GM12878 (cell line): ENCODE results near the gene USP35. TPM values are rescaled to one million over a fixed set of nuclear protein-coding genes. Genes with fewer than 3 reads are reported as not detected.

Experiments used
- ATAC-seq: fragments of 200-7000 bp; cut with Tn5 transposase; 3 replicates; pipeline ENCODE4 v1.9.1; 2020; ENCODE audit warnings: mild to moderate bottlenecking, moderate library complexity
- BruUV-seq: library from RNA; stranded (reverse); fragments of 400-500 nt; replicated peaks from 2 replicates; lab custom pipeline; 2021; lab: Mats Ljungman, UMichigan
- CTCF ChIA-PET: fragments of 300-600 bp; sonication (Branson Sonifier 250); formaldehyde crosslinking; extraction: SDS; loops from one replicate; lab custom pipeline; 2021; ENCODE audit warnings: inconsistent platforms; lab: Yijun Ruan, JAX
- POLR2A ChIA-PET: fragments of 350-600 bp; formaldehyde crosslinking; extraction: SDS; loops from one replicate; lab custom pipeline; 2021; ENCODE audit warnings: inconsistent platforms; lab: Charles Lee
- RAD21 ChIA-PET: fragments of 300-600 bp; sonication (Branson Sonifier 250); formaldehyde crosslinking; loops from one replicate; lab custom pipeline; 2023; ENCODE audit warnings: antibody characterized with exemption; ENCODE audit not compliant: unreplicated experiment; lab: Charles Lee
- SMC1A ChIA-PET: fragments of 300-600 bp; sonication (Branson Sonifier 250); formaldehyde crosslinking; loops from one replicate; lab custom pipeline; 2023; ENCODE audit not compliant: unreplicated experiment, uncharacterized antibody; lab: Charles Lee
- DNase-seq: peaks from one replicate; pipeline ENCODE4 v3.0.0-alpha.2; 2011; ENCODE audit warnings: low read depth, low spot score
- FAIRE-seq: peaks from 3 replicates; lab custom pipeline; 2011; peaks lifted over from hg19 to GRCh38; lab: Jason Lieb, UNC
- H2AFZ ChIP-seq: 2 replicates; pipeline ENCODE4 v1.6.0; 2011; ENCODE audit warnings: low read depth, low read length, control low read depth; ENCODE audit not compliant: control insufficient read depth
- H3K27ac ChIP-seq: 2 replicates; pipeline ENCODE4 v1.5.1; 2011; ENCODE audit warnings: control low read depth; ENCODE audit not compliant: control insufficient read depth, insufficient read depth
- H3K27me3 ChIP-seq, 2 experiments: replicated peaks in 1 of 2; 2 replicates each; pipeline versions ENCODE4 v1.6.0 to v1.6.1; 2011; ENCODE audit warnings: low read length in 1 of 2; ENCODE audit not compliant: control insufficient read depth in 2 of 2, insufficient read depth in 2 of 2
- H3K36me3 ChIP-seq, 2 experiments: 2 replicates each; pipeline ENCODE4 v1.5.1; 2011; ENCODE audit warnings: low read length in 1 of 2; ENCODE audit not compliant: control insufficient read depth in 2 of 2, insufficient read depth in 2 of 2
- H3K4me1 ChIP-seq: 2 replicates; pipeline ENCODE4 v1.6.1; 2011; ENCODE audit warnings: mild to moderate bottlenecking, low read length, moderate library complexity, mixed read lengths; ENCODE audit not compliant: control insufficient read depth, insufficient read depth
- H3K4me2 ChIP-seq: 2 replicates; pipeline ENCODE4 v1.6.0; 2011; ENCODE audit warnings: control low read depth; ENCODE audit not compliant: control insufficient read depth, insufficient read depth
- H3K4me3 ChIP-seq: fragments of 200-600 bp; sonication (generic); 2 replicates; pipeline ENCODE4 v1.5.1; 2016
- H3K79me2 ChIP-seq: 2 replicates; pipeline ENCODE4 v1.6.0; 2011; ENCODE audit warnings: low read length; ENCODE audit not compliant: control insufficient read depth, insufficient read depth
- H3K9ac ChIP-seq: 2 replicates; pipeline ENCODE4 v1.8.0; 2011; ENCODE audit warnings: low read length, control low read depth, mixed read lengths; ENCODE audit not compliant: control insufficient read depth, insufficient read depth
- H3K9me3 ChIP-seq: replicated peaks from 3 replicates; pipeline ENCODE4 v1.5.1; 2011; ENCODE audit warnings: mild to moderate bottlenecking, low read length; ENCODE audit not compliant: control insufficient read depth, insufficient read depth
- H4K20me1 ChIP-seq: 2 replicates; pipeline ENCODE4 v1.6.0; 2011; ENCODE audit not compliant: control insufficient read depth, insufficient read depth
- BCLAF1 ChIP-seq: fragments of 450-650 bp; IDR thresholded peaks from 2 replicates; pipeline ENCODE4 v1.6.1; 2017; ENCODE audit warnings: antibody characterized with exemption, mild to moderate bottlenecking, moderate library complexity
- CREM ChIP-seq: IDR thresholded peaks from 2 replicates; pipeline ENCODE4 v1.6.1; 2014; ENCODE audit warnings: antibody characterized with exemption, low read depth
- IRF4 ChIP-seq: IDR thresholded peaks from 2 replicates; pipeline ENCODE4 v1.6.1; 2011; ENCODE audit warnings: low read depth, low read length
- KDM1A ChIP-seq: fragments of 200-600 bp; sonication (generic); IDR thresholded peaks from 2 replicates; pipeline ENCODE4 v1.6.1; 2016; ENCODE audit warnings: borderline replicate concordance
- MEF2B ChIP-seq: fragments of 450-650 bp; IDR thresholded peaks from 2 replicates; pipeline ENCODE4 v1.6.1; 2018; ENCODE audit warnings: mild to moderate bottlenecking, moderate library complexity; ENCODE audit not compliant: partially characterized antibody, poor library complexity, severe bottlenecking
- NR2C1 ChIP-seq: fragments of 450-650 bp; IDR thresholded peaks from 2 replicates; pipeline ENCODE4 v1.6.1; 2017; ENCODE audit warnings: antibody characterized with exemption, mild to moderate bottlenecking, moderate library complexity
- RFX5 ChIP-seq: IDR thresholded peaks from 2 replicates; pipeline ENCODE4 v1.6.1; 2011; ENCODE audit warnings: low read depth, low read length, improper control_type of control experiment
- RUNX3 ChIP-seq: IDR thresholded peaks from 2 replicates; pipeline ENCODE4 v1.6.1; 2012; ENCODE audit warnings: low read length, inconsistent platforms
- SIX5 ChIP-seq: IDR thresholded peaks from 2 replicates; pipeline ENCODE4 v1.6.1; 2011; ENCODE audit warnings: mild to moderate bottlenecking, low read depth, low read length, moderate library complexity; ENCODE audit not compliant: severe bottlenecking
- SMC3 ChIP-seq: IDR thresholded peaks from 2 replicates; pipeline ENCODE4 v1.6.1; 2011; ENCODE audit warnings: low read length, improper control_type of control experiment, borderline replicate concordance
- ZBTB4 ChIP-seq: fragments of 450-650 bp; formaldehyde crosslinking; IDR thresholded peaks from 2 replicates; pipeline ENCODE4 v1.4.0; 2022; ENCODE audit warnings: mild to moderate bottlenecking, moderate library complexity
- WGBS: methylation state at CpG from one replicate; pipeline ENCODE4 v1.1.6; 2016; ENCODE audit warnings: low lambda C conversion rate; ENCODE audit not compliant: insufficient replicate concordance, insufficient coverage; ENCODE audit errors: missing lambda C conversion rate; 5-methylcytosine and 5-hydroxymethylcytosine counted together
- in situ Hi-C: fragments of 300-500 bp; cut with MboI; formaldehyde crosslinking; loops from 9 replicates; pipeline ENCODE4 v1.14.3; 2018; ENCODE audit warnings: mixed read lengths
- intact Hi-C: fragments of 100-400 bp; cut with micrococcal nuclease; formaldehyde crosslinking; loops from one replicate; pipeline ENCODE4 v1.14.2; 2022; ENCODE audit not compliant: unreplicated experiment
- polyA plus RNA-seq, 11 experiments: library from polyadenylated mRNA; depleted of rRNA in 4 of 11; unstranded in 6 of 11; stranded (reverse) in 5 of 11; fragments of >200 nt; fragmentation: Nextera tagmentation in 4 of 11; fragmentation: Illumina TruSeq in 1 of 11; extraction: Ambion mirVana in 4 of 11; extraction: Trizol in 1 of 11; gene quantifications; 1 replicate in 1 of 11; 2 replicates in 10 of 11; pipeline versions ENCODE4 v1.2.1 to v1.2.3, GENCODE V29; 2011 to 2016; ENCODE audit warnings: inconsistent platforms in 2 of 11, missing spikeins in 2 of 11, low read depth in 1 of 11
- total RNA-seq, 4 experiments: library from RNA; depleted of rRNA in 3 of 4; stranded (reverse); fragments of >200 nt in 3 of 4; fragmentation: Illumina TruSeq in 1 of 4; extraction: Trizol in 1 of 4; gene quantifications; 2 replicates each; pipeline versions ENCODE4 v1.2.1 to v1.2.3, GENCODE V29; 2013 to 2021
- TF ChIP-seq, protein P1 (sequence below): IDR thresholded peaks from 2 replicates; pipeline ENCODE4 v1.6.1; 2012; ENCODE audit warnings: improper control_type of control experiment, low read depth, low read length; ENCODE audit not compliant: insufficient replicate concordance

Gene USP35
- total and polyA plus RNA-seq, 10 of the 15 experiments (the other 5 are each of a cell fraction or from before 2014, with no cell fraction given) = 0.13 to 6.4 (median 3.1) TPM; not detected in 1

DNA sequence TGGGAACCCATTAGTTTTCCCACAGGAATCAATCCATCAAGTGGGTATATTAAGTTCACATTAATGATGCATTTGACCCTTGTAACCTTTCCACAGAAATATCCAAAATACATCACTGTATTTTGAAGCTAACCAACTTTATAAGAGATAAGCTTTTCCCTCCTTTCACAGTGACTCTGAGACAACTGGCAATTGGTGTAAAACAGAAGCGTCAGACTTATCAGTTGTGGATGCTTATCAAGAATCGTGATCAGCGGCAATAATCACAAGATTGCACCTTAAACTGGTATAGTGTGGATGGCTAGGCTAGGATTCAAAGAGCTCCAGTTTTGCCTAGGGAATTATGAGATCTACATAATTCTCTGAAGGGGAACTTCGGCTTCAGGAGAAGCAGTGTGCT lies 73.1 kb downstream of the USP35 start (continued):
- TF ChIP-seq MEF2B (no peak), BCLAF1 (no peak), KDM1A (no peak), RUNX3 (no peak), NR2C1 (no peak)
- TF ChIP-seq, all 136 proteins: peak for 0

DNA sequence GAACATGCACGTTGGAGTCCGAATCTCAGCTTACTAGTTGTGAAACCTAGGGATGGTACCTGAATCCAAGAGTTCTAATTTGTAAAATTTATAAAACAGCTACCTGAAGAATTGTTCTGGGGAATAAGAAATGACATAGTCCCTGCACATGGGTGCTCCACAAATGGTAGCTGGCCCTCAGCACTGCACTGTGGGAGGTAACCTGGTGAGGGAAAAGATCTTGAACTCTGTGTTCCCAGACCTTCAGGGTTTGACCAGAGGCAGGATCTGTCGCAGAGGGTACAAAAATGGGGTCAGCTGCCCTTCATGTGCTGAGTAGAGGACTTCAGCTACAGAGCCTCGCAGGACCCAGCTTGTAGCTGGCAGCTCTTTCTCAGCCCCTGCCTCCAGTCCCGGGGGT lies 73.5 kb downstream of the USP35 start:
- no peak overlapping the region for H3K4me2 ChIP-seq
- H3K36me3 ChIP-seq = no peaks in the 10 kb centered on the region
- intact Hi-C loops (no loop called here), in situ Hi-C loops (no loop called here)
- no peak overlapping the region for H3K27ac ChIP-seq
- FAIRE-seq = no peak
- ChIA-PET POLR2A (interaction anchor here (0.6 kb wide), 1 partner anchor 105 kb away, joined by 3 read pairs; no protein-coding TSS in a partner anchor), CTCF (interaction anchor here (1.5 kb wide), 1 partner anchor 302 kb away, joined by 5 read pairs; no protein-coding TSS in a partner anchor), SMC1A (interaction anchor here (1.4 kb wide), 1 partner anchor 34 kb away, joined by 9 read pairs; no protein-coding TSS in a partner anchor), RAD21 (interaction anchor here (1.1 kb wide), 1 partner anchor 14 kb away, joined by 3 read pairs; no protein-coding TSS in a partner anchor)
- no peaks in the 10 kb centered on the region for H3K79me2 ChIP-seq
- no peak for ATAC-seq
- 64% methylated on average over 5 of the region's 5 CpGs for WGBS
- H3K27me3 ChIP-seq = no peaks in the 10 kb centered on the region
- H3K4me1 ChIP-seq = no peaks in the 10 kb centered on the region
- no peak overlapping the region for H2AFZ ChIP-seq
- no peaks in the 10 kb centered on the region for H4K20me1 ChIP-seq
- no peak overlapping the region for H3K9ac ChIP-seq
- DNase-seq = no peak
- no peaks in the 10 kb centered on the region for H3K9me3 ChIP-seq
- H3K4me3 ChIP-seq = no peak overlapping the region
- BruUV-seq = no TSS peak
- no peak for TF ChIP-seq SMC3
- no peak for TF ChIP-seq IRF4
- TF ChIP-seq, protein P1, sequence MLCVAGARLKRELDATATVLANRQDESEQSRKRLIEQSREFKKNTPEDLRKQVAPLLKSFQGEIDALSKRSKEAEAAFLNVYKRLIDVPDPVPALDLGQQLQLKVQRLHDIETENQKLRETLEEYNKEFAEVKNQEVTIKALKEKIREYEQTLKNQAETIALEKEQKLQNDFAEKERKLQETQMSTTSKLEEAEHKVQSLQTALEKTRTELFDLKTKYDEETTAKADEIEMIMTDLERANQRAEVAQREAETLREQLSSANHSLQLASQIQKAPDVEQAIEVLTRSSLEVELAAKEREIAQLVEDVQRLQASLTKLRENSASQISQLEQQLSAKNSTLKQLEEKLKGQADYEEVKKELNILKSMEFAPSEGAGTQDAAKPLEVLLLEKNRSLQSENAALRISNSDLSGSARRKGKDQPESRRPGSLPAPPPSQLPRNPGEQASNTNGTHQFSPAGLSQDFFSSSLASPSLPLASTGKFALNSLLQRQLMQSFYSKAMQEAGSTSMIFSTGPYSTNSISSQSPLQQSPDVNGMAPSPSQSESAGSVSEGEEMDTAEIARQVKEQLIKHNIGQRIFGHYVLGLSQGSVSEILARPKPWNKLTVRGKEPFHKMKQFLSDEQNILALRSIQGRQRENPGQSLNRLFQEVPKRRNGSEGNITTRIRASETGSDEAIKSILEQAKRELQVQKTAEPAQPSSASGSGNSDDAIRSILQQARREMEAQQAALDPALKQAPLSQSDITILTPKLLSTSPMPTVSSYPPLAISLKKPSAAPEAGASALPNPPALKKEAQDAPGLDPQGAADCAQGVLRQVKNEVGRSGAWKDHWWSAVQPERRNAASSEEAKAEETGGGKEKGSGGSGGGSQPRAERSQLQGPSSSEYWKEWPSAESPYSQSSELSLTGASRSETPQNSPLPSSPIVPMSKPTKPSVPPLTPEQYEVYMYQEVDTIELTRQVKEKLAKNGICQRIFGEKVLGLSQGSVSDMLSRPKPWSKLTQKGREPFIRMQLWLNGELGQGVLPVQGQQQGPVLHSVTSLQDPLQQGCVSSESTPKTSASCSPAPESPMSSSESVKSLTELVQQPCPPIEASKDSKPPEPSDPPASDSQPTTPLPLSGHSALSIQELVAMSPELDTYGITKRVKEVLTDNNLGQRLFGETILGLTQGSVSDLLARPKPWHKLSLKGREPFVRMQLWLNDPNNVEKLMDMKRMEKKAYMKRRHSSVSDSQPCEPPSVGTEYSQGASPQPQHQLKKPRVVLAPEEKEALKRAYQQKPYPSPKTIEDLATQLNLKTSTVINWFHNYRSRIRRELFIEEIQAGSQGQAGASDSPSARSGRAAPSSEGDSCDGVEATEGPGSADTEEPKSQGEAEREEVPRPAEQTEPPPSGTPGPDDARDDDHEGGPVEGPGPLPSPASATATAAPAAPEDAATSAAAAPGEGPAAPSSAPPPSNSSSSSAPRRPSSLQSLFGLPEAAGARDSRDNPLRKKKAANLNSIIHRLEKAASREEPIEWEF = no peak
- TF ChIP-seq RFX5 = no peak
- no peak for TF ChIP-seq SIX5
- no peak for TF ChIP-seq ZBTB4
- TF ChIP-seq CREM = no peak
